ENCODE results near the gene SENP6.

The SENP6 gene

DNA sequence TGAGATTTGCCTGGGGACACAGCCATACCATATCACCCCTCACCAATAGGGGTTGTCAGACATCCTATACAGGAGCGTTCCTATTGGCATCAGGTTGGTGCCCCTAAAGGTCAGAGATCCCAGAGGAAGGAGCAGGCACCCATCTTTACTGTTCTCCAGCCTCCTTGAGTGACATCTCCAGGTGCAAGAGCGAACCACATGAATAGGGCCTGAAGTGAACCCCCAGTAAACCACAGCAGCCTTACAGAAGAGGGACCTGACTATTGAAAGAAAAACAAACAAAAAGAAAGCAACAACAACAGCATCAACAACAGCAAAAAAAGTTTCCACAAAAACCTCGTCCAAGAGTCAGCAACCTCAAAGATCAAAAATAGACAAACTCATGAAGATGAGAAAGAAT lies 32.7 kb upstream of the SENP6 start:
- no peak for TF ChIP-seq CTCF (IDR thresholded peaks at IDR 0.05)

- no peak for TF ChIP-seq CTCF (IDR thresholded peaks at IDR 0.05)
These were observed 29.6 kb upstream of the SENP6 start for GRCh38 chr6:75572072-75572471.

DNA sequence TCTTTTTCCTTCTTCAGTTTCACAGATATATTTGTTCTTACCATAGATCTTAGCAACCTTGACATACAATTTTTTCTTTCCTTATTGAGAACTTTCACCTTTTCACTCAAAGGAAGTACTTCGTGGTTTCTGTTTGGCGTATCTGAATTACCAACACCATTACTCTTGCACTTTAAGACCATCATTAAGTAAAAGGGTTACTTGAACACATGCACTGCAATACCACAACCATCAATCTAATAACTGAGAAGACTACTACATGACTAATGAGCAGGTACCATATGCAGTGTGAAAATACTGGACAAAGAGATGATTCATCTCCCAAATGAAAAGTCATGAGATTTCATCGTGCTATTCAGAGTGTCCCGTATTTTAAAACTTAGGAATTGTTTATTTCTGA lies 21.7 kb upstream of the SENP6 start:
- TF ChIP-seq CTCF (IDR thresholded peaks at IDR 0.05): no peak

DNA sequence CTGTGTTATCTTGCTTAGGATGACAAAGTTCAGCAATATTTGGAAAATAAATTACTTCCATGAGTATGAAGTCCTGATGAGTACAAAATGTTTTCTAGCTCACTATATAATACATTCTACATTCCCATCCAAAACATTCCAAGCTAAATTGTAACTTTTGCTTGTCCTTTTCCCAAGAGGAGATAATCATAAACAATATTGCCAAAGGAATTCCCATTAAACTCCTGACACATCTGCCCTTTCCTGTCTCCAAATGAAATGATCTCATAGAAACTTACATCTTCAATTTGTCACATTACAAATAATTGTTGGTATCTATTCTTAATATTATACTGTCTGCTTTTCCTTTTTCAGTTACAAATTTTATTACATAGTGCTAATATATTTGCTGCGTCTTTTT lies 20.4 kb upstream of the SENP6 start:
- no peak for TF ChIP-seq CTCF (IDR thresholded peaks at IDR 0.05)

GRCh38 chr6:75588948-75589347 lies 12.7 kb upstream of the SENP6 start:
- TF ChIP-seq CTCF (IDR thresholded peaks at IDR 0.05): no peak

GRCh38 chr6:75590370-75590769 lies 11.3 kb upstream of the SENP6 start:
- TF ChIP-seq CTCF (IDR thresholded peaks at IDR 0.05): no peak

DNA sequence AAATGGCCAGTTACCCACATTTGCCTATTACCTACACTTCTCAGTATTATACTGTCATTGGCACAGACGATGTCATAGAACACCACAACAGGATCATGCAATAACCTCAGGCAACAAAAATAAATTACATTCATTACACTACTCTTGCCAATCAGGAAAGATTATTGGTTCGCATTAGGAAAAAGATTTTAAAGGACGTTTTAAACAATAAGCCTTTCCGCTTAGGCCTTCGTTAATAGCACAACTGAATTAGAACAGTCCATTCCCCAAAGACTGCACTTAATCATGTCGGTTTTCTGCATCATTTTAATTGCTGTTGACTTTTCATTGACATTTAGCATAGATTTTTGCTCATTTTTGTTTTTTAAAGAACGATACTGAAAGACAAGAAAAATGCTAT lies 912 bp upstream of the SENP6 start:
- TF ChIP-seq CTCF (IDR thresholded peaks at IDR 0.05): no peak

Data from LNCAP (cell line).